K562 (cell line): ENCODE data around the gene PRELID3B. TPM values are rescaled to one million over a fixed set of nuclear protein-coding genes. Genes with fewer than 3 reads are reported as not detected.

Experiments used
- AFF4 ChIP-seq: sonication (generic); formaldehyde crosslinking; IDR thresholded peaks from 2 replicates; pipeline ENCODE4 v1.8.0; 2023; ENCODE audit warnings: mild to moderate bottlenecking, missing genetic modification reagents
- ARID3B ChIP-seq: fragments of 250-450 bp; sonication (Bioruptor Pico); IDR thresholded peaks from 2 replicates; pipeline ENCODE4 v1.4.0; 2020; ENCODE audit warnings: borderline replicate concordance
- ESRRA ChIP-seq: fragments of 450-650 bp; IDR thresholded peaks from 2 replicates; pipeline ENCODE4 v1.6.1; 2014; ENCODE audit warnings: low read depth, mild to moderate bottlenecking, moderate library complexity, borderline replicate concordance
- ETV5 ChIP-seq: sonication (generic); formaldehyde crosslinking; IDR thresholded peaks from 2 replicates; pipeline ENCODE4 v1.4.0; 2020; ENCODE audit warnings: low read depth, mild to moderate bottlenecking, missing genetic modification reagents
- EWSR1 ChIP-seq: fragments of 450-650 bp; IDR thresholded peaks from 2 replicates; pipeline ENCODE4 v1.6.1; 2018; ENCODE audit warnings: borderline replicate concordance, mild to moderate bottlenecking, low read depth, moderate library complexity; ENCODE audit not compliant: partially characterized antibody
- GATAD2A ChIP-seq: fragments of 450-650 bp; IDR thresholded peaks from 2 replicates; pipeline ENCODE4 v1.6.1; 2017
- GTF2A2 ChIP-seq: IDR thresholded peaks from 2 replicates; pipeline ENCODE4 v1.6.1; 2016; ENCODE audit warnings: mild to moderate bottlenecking, missing genetic modification characterization, missing compliant biosample characterization
- KAT7 ChIP-seq: sonication (generic); formaldehyde crosslinking; IDR thresholded peaks from 2 replicates; pipeline ENCODE4 v1.8.0; 2022; ENCODE audit warnings: missing genetic modification reagents, mild to moderate bottlenecking, borderline replicate concordance
- PHF8 ChIP-seq: fragments of 200-600 bp; sonication (generic); IDR thresholded peaks from 2 replicates; pipeline ENCODE4 v1.6.1; 2012; ENCODE audit warnings: mixed run types, mild to moderate bottlenecking, inconsistent platforms, low read length, moderate library complexity, borderline replicate concordance
- POLR3G ChIP-seq: IDR thresholded peaks from 2 replicates; pipeline ENCODE4 v1.6.1; 2011; ENCODE audit not compliant: insufficient read length, insufficient replicate concordance; ENCODE audit errors: extremely low read depth
- RBFOX2 ChIP-seq: fragments of 200-400 bp; formaldehyde crosslinking; IDR thresholded peaks from 2 replicates; pipeline ENCODE4 v1.6.1; 2017; ENCODE audit warnings: low read depth, mild to moderate bottlenecking, low read length, moderate library complexity
- SMARCA5 ChIP-seq: fragments of 450-650 bp; IDR thresholded peaks from 2 replicates; pipeline ENCODE4 v1.6.1; 2016
- TFAP4 ChIP-seq: sonication (generic); formaldehyde crosslinking; IDR thresholded peaks from 2 replicates; pipeline ENCODE4 v1.8.0; 2022; ENCODE audit warnings: missing genetic modification reagents, mild to moderate bottlenecking, moderate library complexity, borderline replicate concordance
- ZBTB5 ChIP-seq: fragments of 450-650 bp; IDR thresholded peaks from 2 replicates; pipeline ENCODE4 v1.6.1; 2017; ENCODE audit warnings: antibody characterized with exemption
- ZFP1 ChIP-seq: fragments of 450-650 bp; formaldehyde crosslinking; IDR thresholded peaks from 2 replicates; pipeline ENCODE4 v1.4.0; 2020; ENCODE audit warnings: mild to moderate bottlenecking, mixed read lengths
- ZNF184 ChIP-seq: sonication (generic); formaldehyde crosslinking; IDR thresholded peaks from 2 replicates; pipeline ENCODE4 v1.5.0; 2020; ENCODE audit warnings: missing genetic modification reagents
- ZNF766 ChIP-seq: fragments of 200-800 bp; sonication (Bioruptor generic); conservative IDR thresholded peaks from 2 replicates; pipeline ENCODE4 v1.6.1; 2016; ENCODE audit warnings: missing genetic modification characterization, missing compliant biosample characterization
- polyA plus RNA-seq, 8 experiments: library from polyadenylated mRNA; depleted of rRNA in 4 of 8; stranded (reverse) in 5 of 8; unstranded in 3 of 8; fragments of >200 nt; fragmentation: Nextera tagmentation in 2 of 8; fragmentation: Illumina TruSeq in 1 of 8; extraction: Ambion mirVana in 2 of 8; extraction: Trizol in 1 of 8; gene quantifications; 2 replicates each; pipeline versions ENCODE4 v1.2.1 to v1.2.3, GENCODE V29; 2011 to 2014; ENCODE audit warnings: inconsistent platforms in 1 of 8, missing spikeins in 1 of 8
- total RNA-seq, 7 experiments: library from RNA; depleted of rRNA in 6 of 7; stranded (reverse); fragments of >200 nt in 6 of 7; fragmentation: Illumina TruSeq in 2 of 7; extraction: Trizol in 2 of 7; gene quantifications; 2 replicates each; pipeline versions ENCODE4 v1.2.1 to v1.2.3, GENCODE V29; 2011 to 2021; ENCODE audit warnings: low replicate concordance in 1 of 7

Gene PRELID3B
- total and polyA plus RNA-seq, 9 of the 15 experiments (the other 6 are each of a cell fraction or from before 2014, with no cell fraction given), result 77.0 to 186 (median 101) TPM

- TF ChIP-seq AFF4 (CRISPR knock-in tag) (no peak), ZNF766 (no peak), POLR3G (no peak), GTF2A2 (tag) (no peak), RBFOX2 (0 out of 2 replicates have a peak, but pooled peaks have one; percentile 38), SMARCA5 (no peak), ETV5 (no peak), ZFP1 (no peak), ARID3B (CRISPR knock-in tag) (no peak), KAT7 (no peak), GATAD2A (0 out of 2 replicates have a peak, but pooled peaks have one; percentile 14), ZBTB5 (peak; percentile 67), ESRRA (no peak), TFAP4 (CRISPR knock-in tag) (peak; percentile 37; the same call in 1 of the 2 replicates), EWSR1 (no peak), ZNF184 (no peak), PHF8 (no peak)
These were observed 31.4 kb downstream of the PRELID3B start (continued) for GRCh38 chr20:59010995-59011873.
